K562 (cell line): ENCODE results near the gene NAPA. TPM values are rescaled to one million over a fixed set of nuclear protein-coding genes. Genes with fewer than 3 reads are reported as not detected.

Experiments used
- BHLHE40 ChIP-seq: IDR thresholded peaks from 2 replicates; pipeline ENCODE4 v1.6.1; 2011; ENCODE audit warnings: low read length, improper control_type of control experiment
- C11orf30 ChIP-seq: fragments of 450-650 bp; IDR thresholded peaks from 2 replicates; pipeline ENCODE4 v1.6.1; 2016; ENCODE audit warnings: low read depth, mild to moderate bottlenecking
- CEBPG ChIP-seq, 3 experiments: fragments of 200-800 bp in 1 of 3; sonication (Bioruptor generic) in 1 of 3; sonication (generic) in 1 of 3; formaldehyde crosslinking in 1 of 3; IDR thresholded peaks in 2 of 3; conservative IDR thresholded peaks in 1 of 3; 2 replicates each; pipeline versions ENCODE4 v1.6.1 to v1.8.0; 2016 to 2022; ENCODE audit warnings: missing compliant biosample characterization in 2 of 3, missing genetic modification characterization in 2 of 3, mild to moderate bottlenecking in 1 of 3, missing genetic modification reagents in 1 of 3
- CTBP1 ChIP-seq: fragments of 450-650 bp; IDR thresholded peaks from 2 replicates; pipeline ENCODE4 v1.6.1; 2016; ENCODE audit warnings: borderline replicate concordance
- E2F4 ChIP-seq: sonication (generic); formaldehyde crosslinking; IDR thresholded peaks from 2 replicates; pipeline ENCODE4 v1.8.0; 2022; ENCODE audit warnings: mild to moderate bottlenecking, low read depth, missing genetic modification reagents
- E2F5 ChIP-seq: sonication (generic); formaldehyde crosslinking; IDR thresholded peaks from 2 replicates; pipeline ENCODE4 v1.8.0; 2022; ENCODE audit warnings: mild to moderate bottlenecking, missing genetic modification reagents
- FOXP4 ChIP-seq: sonication (generic); formaldehyde crosslinking; IDR thresholded peaks from 2 replicates; pipeline ENCODE4 v1.8.0; 2022; ENCODE audit warnings: mild to moderate bottlenecking, missing genetic modification reagents, borderline replicate concordance
- GTF2B ChIP-seq: IDR thresholded peaks from 2 replicates; pipeline ENCODE4 v1.6.1; 2011; ENCODE audit not compliant: insufficient read length; ENCODE audit errors: extremely low read depth
- HDAC3 ChIP-seq: fragments of 450-650 bp; IDR thresholded peaks from 2 replicates; pipeline ENCODE4 v1.6.1; 2018; ENCODE audit warnings: borderline replicate concordance, mild to moderate bottlenecking, moderate library complexity; ENCODE audit not compliant: partially characterized antibody
- HNRNPUL1 ChIP-seq: fragments of 200-400 bp; formaldehyde crosslinking; IDR thresholded peaks from 2 replicates; pipeline ENCODE4 v1.6.1; 2017; ENCODE audit warnings: low read length
- MCM2 ChIP-seq: fragments of 450-650 bp; IDR thresholded peaks from 2 replicates; pipeline ENCODE4 v1.6.1; 2017; ENCODE audit warnings: low read depth, mild to moderate bottlenecking
- NCOA1 ChIP-seq: fragments of 450-650 bp; IDR thresholded peaks from 2 replicates; pipeline ENCODE4 v1.6.1; 2016; ENCODE audit warnings: low read depth
- NR0B1 ChIP-seq: fragments of 450-650 bp; IDR thresholded peaks from one replicate; pipeline ENCODE4 v1.6.1; 2018; ENCODE audit warnings: mild to moderate bottlenecking, moderate library complexity; ENCODE audit not compliant: partially characterized antibody
- PCBP2 ChIP-seq: fragments of 200-400 bp; formaldehyde crosslinking; IDR thresholded peaks from 2 replicates; pipeline ENCODE4 v1.6.1; 2018; ENCODE audit warnings: low read length, low read depth, mild to moderate bottlenecking, moderate library complexity; ENCODE audit not compliant: poor library complexity, severe bottlenecking
- POLR2A ChIP-seq: fragments of 450-650 bp; conservative IDR thresholded peaks from 2 replicates; pipeline ENCODE4 v1.6.1; 2016
- SIN3A ChIP-seq, 2 experiments: fragments of 150-350 bp in 1 of 2; IDR thresholded peaks; 2 replicates each; pipeline ENCODE4 v1.6.1; 2011 to 2016; ENCODE audit warnings: borderline replicate concordance in 2 of 2, low read depth in 2 of 2, low read length in 2 of 2, mild to moderate bottlenecking in 2 of 2, moderate library complexity in 2 of 2; ENCODE audit not compliant: control insufficient read depth in 1 of 2
- SMARCB1 ChIP-seq: IDR thresholded peaks from 2 replicates; pipeline ENCODE4 v1.6.1; 2011; ENCODE audit warnings: improper control_type of control experiment, low read depth; ENCODE audit not compliant: insufficient read length
- TSC22D4 ChIP-seq: fragments of 450-650 bp; IDR thresholded peaks from 2 replicates; pipeline ENCODE4 v1.6.1; 2016; ENCODE audit warnings: missing genetic modification characterization, missing biosample characterization, control low read depth
- ZNF354B ChIP-seq: fragments of 250-450 bp; sonication (Bioruptor Pico); IDR thresholded peaks from 2 replicates; pipeline ENCODE4 v1.4.0; 2020
- ZNF41 ChIP-seq: fragments of 250-450 bp; sonication (Bioruptor Pico); conservative IDR thresholded peaks from 2 replicates; pipeline ENCODE4 v1.4.0; 2020; ENCODE audit warnings: mild to moderate bottlenecking
- ZNF668 ChIP-seq: fragments of 250-450 bp; sonication (Bioruptor Pico); IDR thresholded peaks from 2 replicates; pipeline ENCODE4 v1.8.0; 2022; ENCODE audit warnings: mild to moderate bottlenecking, inconsistent platforms
- polyA plus RNA-seq, 8 experiments: library from polyadenylated mRNA; depleted of rRNA in 4 of 8; stranded (reverse) in 5 of 8; unstranded in 3 of 8; fragments of >200 nt; fragmentation: Nextera tagmentation in 2 of 8; fragmentation: Illumina TruSeq in 1 of 8; extraction: Ambion mirVana in 2 of 8; extraction: Trizol in 1 of 8; gene quantifications; 2 replicates each; pipeline versions ENCODE4 v1.2.1 to v1.2.3, GENCODE V29; 2011 to 2014; ENCODE audit warnings: inconsistent platforms in 1 of 8, missing spikeins in 1 of 8
- total RNA-seq, 7 experiments: library from RNA; depleted of rRNA in 6 of 7; stranded (reverse); fragments of >200 nt in 6 of 7; fragmentation: Illumina TruSeq in 2 of 7; extraction: Trizol in 2 of 7; gene quantifications; 2 replicates each; pipeline versions ENCODE4 v1.2.1 to v1.2.3, GENCODE V29; 2011 to 2021; ENCODE audit warnings: low replicate concordance in 1 of 7

NAPA gene
- total and polyA plus RNA-seq, 9 of the 15 experiments (the other 6 are each of a cell fraction or from before 2014, with no cell fraction given): 5.4 to 98.6 (median 77.5) TPM

- TF ChIP-seq NCOA1 (peak; percentile 84; the same call in 1 of the 2 replicates), POLR2A (no peak), ZNF668 (CRISPR knock-in tag) (no peak), ZNF354B (CRISPR knock-in tag) (no peak), FOXP4 (CRISPR knock-in tag) (peak; percentile 89; the same call in 1 of the 2 replicates), C11orf30 (no peak), ZNF41 (CRISPR knock-in tag) (no peak), TSC22D4 (no peak), SMARCB1 (no peak), HDAC3 (no peak), SIN3A (IDR thresholded peaks at IDR 0.05; ENCODE audit: borderline replicate concordance in 2 of 2, control insufficient read depth in 1 of 2, low read depth in 2 of 2, low read length in 2 of 2) (peak in 1 of 2 experiments; percentile 89; a peak in 1 of 4 replicates), HNRNPUL1 (no peak), CEBPG (CRISPR knock-in tag; IDR thresholded peaks at IDR 0.05) (0 out of 2 replicates have a peak, but pooled peaks have one; percentile 12), CEBPG (tag; conservative IDR thresholded peaks at IDR 0.05 in 1 of 2, IDR thresholded peaks at IDR 0.05 in 1 of 2) (no peak), PCBP2 (no peak), BHLHE40 (no peak), E2F5 (CRISPR knock-in tag) (no peak), CTBP1 (no peak), NR0B1 (no peak), GTF2B (no peak), MCM2 (no peak), E2F4 (no peak)
Observed at GRCh38 chr19:47471733-47472457, 43.0 kb downstream of the NAPA start, which contains the start of gene SLC8A2 (continued).
